Chondrocyte (in vitro differentiated cells): Measurements from ENCODE around the gene RPL12. TPM values are rescaled to one million over a fixed set of nuclear protein-coding genes. Genes with fewer than 3 reads are reported as not detected.
A peak's percentile ranks its signal among the peaks of the same experiment; 100 is the strongest.

Experiments
- DNase-seq: peaks from one replicate; pipeline ENCODE4 v3.0.0; 2021; ENCODE audit warnings: mixed read lengths, low spot score
- H3K27ac Mint-ChIP-seq: one replicate; pipeline ENCODE4 v1.8.0; 2021; ENCODE audit warnings: mild to moderate bottlenecking, moderate library complexity, mixed read lengths; ENCODE audit not compliant: unreplicated experiment
- H3K27me3 Mint-ChIP-seq: 2 replicates; pipeline ENCODE4 v1.8.0; 2021; ENCODE audit warnings: low read depth, mixed read lengths
- H3K36me3 Mint-ChIP-seq: 2 replicates; pipeline ENCODE4 v1.8.0; 2021; ENCODE audit warnings: low read depth, mixed read lengths
- H3K4me1 Mint-ChIP-seq: 2 replicates; pipeline ENCODE4 v1.8.0; 2021; ENCODE audit warnings: low read depth, mild to moderate bottlenecking, mixed read lengths
- H3K4me3 Mint-ChIP-seq: one replicate; pipeline ENCODE4 v1.8.0; 2021; ENCODE audit warnings: mild to moderate bottlenecking, moderate library complexity, mixed read lengths; ENCODE audit not compliant: unreplicated experiment
- H3K9me3 Mint-ChIP-seq: 2 replicates; pipeline ENCODE4 v1.8.0; 2021; ENCODE audit warnings: low read depth, mixed read lengths
- CTCF ChIP-seq: fragments of 200-600 bp; sonication (generic); IDR thresholded peaks from 2 replicates; pipeline ENCODE4 v1.5.0; 2021; ENCODE audit warnings: antibody characterized with exemption, mild to moderate bottlenecking, moderate library complexity
- total RNA-seq: library from RNA; stranded (reverse); gene quantifications from 3 replicates; pipeline ENCODE4 v1.2.1, GENCODE V29; 2021

RPL12 gene
- total RNA-seq, 1 donor from 2014 or later, result 834 TPM

- H3K27me3 Mint-ChIP-seq, result no peaks in the 10 kb centered on the region
- H3K9me3 Mint-ChIP-seq, result no peaks in the 10 kb centered on the region
- DNase-seq, result peak; percentile 87
- TF ChIP-seq CTCF, result no peak
- no peak overlapping the region for H3K4me3 Mint-ChIP-seq
- no peaks in the 10 kb centered on the region for H3K4me1 Mint-ChIP-seq
- H3K36me3 Mint-ChIP-seq, result peaks cover 4% of the 10 kb centered on the region
- H3K27ac Mint-ChIP-seq, result no peak overlapping the region
These were observed 46.6 kb downstream of the RPL12 start for GRCh38 chr9:127404631-127405030.

- Mint-ChIP-seq H3K9me3 (no peaks in the 10 kb centered on the region), H3K27me3 (no peaks in the 10 kb centered on the region), H3K27ac (no peak overlapping the region), H3K4me3 (no peak overlapping the region), H3K36me3 (peaks cover 4% of the 10 kb centered on the region), H3K4me1 (no peaks in the 10 kb centered on the region)
- peak; percentile 87 for DNase-seq
- no peak for TF ChIP-seq CTCF
These were observed 47.6 kb downstream of the RPL12 start for GRCh38 chr9:127403507-127404192.

GRCh38 chr9:127402401-127403090 is 48.7 kb downstream of the RPL12 start:
- peak; percentile 83 for DNase-seq
- Mint-ChIP-seq H3K36me3 (peaks cover 4% of the 10 kb centered on the region), H3K9me3 (no peaks in the 10 kb centered on the region), H3K4me1 (peaks cover 6% of the 10 kb centered on the region), H3K4me3 (no peak overlapping the region), H3K27ac (no peak overlapping the region), H3K27me3 (no peaks in the 10 kb centered on the region)
- no peak for TF ChIP-seq CTCF

GRCh38 chr9:127399736-127400269 is 51.4 kb downstream of the RPL12 start:
- Mint-ChIP-seq H3K27me3 (no peaks in the 10 kb centered on the region), H3K4me1 (peaks cover 13% of the 10 kb centered on the region), H3K27ac (no peak overlapping the region), H3K36me3 (no peaks in the 10 kb centered on the region), H3K4me3 (no peak overlapping the region), H3K9me3 (no peaks in the 10 kb centered on the region)
- DNase-seq, result peak; percentile 74
- TF ChIP-seq CTCF, result no peak

- no peaks in the 10 kb centered on the region for H3K36me3 Mint-ChIP-seq
- H3K4me1 Mint-ChIP-seq, result peaks cover 13% of the 10 kb centered on the region
- DNase-seq, result no peak
- peak overlapping the region; percentile 72 for H3K4me3 Mint-ChIP-seq
- no peaks in the 10 kb centered on the region for H3K9me3 Mint-ChIP-seq
- no peaks in the 10 kb centered on the region for H3K27me3 Mint-ChIP-seq
- no peak overlapping the region for H3K27ac Mint-ChIP-seq
- no peak for TF ChIP-seq CTCF
These were observed 52.3 kb downstream of the RPL12 start for GRCh38 chr9:127398715-127399400.
